SK-N-SH (cell line): ENCODE measurements around the gene PSMD1. TPM values are rescaled to one million over a fixed set of nuclear protein-coding genes. Genes with fewer than 3 reads are reported as not detected.

ENCODE experiments used
- CTCF ChIA-PET: fragments of 300-600, 350-600 bp; formaldehyde crosslinking; extraction: SDS; loops from one replicate; lab custom pipeline; 2021; lab: Yijun Ruan, JAX
- POLR2A ChIA-PET: fragments of 350-600 bp; sonication (Branson Sonifier 250); formaldehyde crosslinking; extraction: SDS; loops from one replicate; lab custom pipeline; 2020; ENCODE audit warnings: antibody characterized with exemption, inconsistent platforms; lab: Yijun Ruan, JAX
- DNase-seq: peaks from one replicate; pipeline ENCODE4 v3.0.0; 2012
- H2AFZ ChIP-seq: fragments of 200-600 bp; sonication (generic); 2 replicates; pipeline ENCODE4 v1.8.1; 2016; ENCODE audit warnings: antibody characterized with exemption, mild to moderate bottlenecking, low read depth
- H3F3A ChIP-seq: fragments of 200-600 bp; sonication (generic); replicated peaks from 2 replicates; pipeline ENCODE3; 2016; ENCODE audit warnings: antibody characterized with exemption, mild to moderate bottlenecking; ENCODE audit not compliant: insufficient read depth
- H3K27ac ChIP-seq, 2 experiments: fragments of 200-500 bp in 1 of 2; fragments of 200-600 bp in 1 of 2; sonication (Bioruptor generic) in 1 of 2; sonication (generic), shearing (Covaris generic) in 1 of 2; 2 replicates each; pipeline versions ENCODE4 v1.5.1 to v1.6.1; 2014 to 2016; ENCODE audit warnings: low read depth in 2 of 2, inconsistent platforms in 1 of 2, low read length in 1 of 2, mild to moderate bottlenecking in 1 of 2, mixed read lengths in 1 of 2
- H3K27me3 ChIP-seq: fragments of 200-600 bp; sonication (generic), shearing (Covaris generic); 2 replicates; pipeline ENCODE4 v1.6.1; 2016; ENCODE audit warnings: mixed run types; ENCODE audit not compliant: insufficient read depth
- H3K36me3 ChIP-seq, 2 experiments: fragments of 200-500 bp in 1 of 2; fragments of 200-600 bp in 1 of 2; sonication (Bioruptor generic) in 1 of 2; sonication (generic) in 1 of 2; replicated peaks in 1 of 2; 2 replicates each; pipeline versions ENCODE3 to v1.5.1; 2014 to 2016; ENCODE audit warnings: low read length in 1 of 2, mild to moderate bottlenecking in 1 of 2; ENCODE audit not compliant: insufficient read depth in 2 of 2, control insufficient read depth in 1 of 2
- H3K4me1 ChIP-seq, 2 experiments: fragments of 200-500 bp in 1 of 2; fragments of 200-600 bp in 1 of 2; sonication (Bioruptor generic) in 1 of 2; sonication (generic), shearing (Covaris generic) in 1 of 2; 2 replicates each; pipeline versions ENCODE4 v1.5.1 to v1.6.1; 2014 to 2016; ENCODE audit warnings: low read depth in 1 of 2, low read length in 1 of 2, mixed run types in 1 of 2; ENCODE audit not compliant: insufficient read depth in 2 of 2, control insufficient read depth in 1 of 2
- H3K4me2 ChIP-seq: fragments of 200-600 bp; sonication (generic), shearing (Covaris generic); 2 replicates; pipeline ENCODE4 v1.6.1; 2017; ENCODE audit warnings: mixed run types
- H3K4me3 ChIP-seq, 2 experiments: fragments of 200-500 bp in 1 of 2; fragments of 200-600 bp in 1 of 2; sonication (Bioruptor generic) in 1 of 2; sonication (generic), shearing (Covaris generic) in 1 of 2; 2 replicates each; pipeline versions ENCODE4 v1.5.1 to v1.8.1; 2014 to 2016; ENCODE audit warnings: low read depth in 2 of 2, inconsistent platforms in 1 of 2, low read length in 1 of 2, mild to moderate bottlenecking in 1 of 2, mixed read lengths in 1 of 2, moderate library complexity in 1 of 2
- H3K79me2 ChIP-seq: fragments of 200-600 bp; sonication (generic); 2 replicates; pipeline ENCODE4 v1.8.1; 2017; ENCODE audit warnings: mild to moderate bottlenecking; ENCODE audit not compliant: insufficient read depth
- H3K9ac ChIP-seq: fragments of 200-600 bp; sonication (generic); 2 replicates; pipeline ENCODE4 v1.6.1; 2017; ENCODE audit warnings: mixed run types
- H3K9me2 ChIP-seq: fragments of 200-600 bp; sonication (generic); 2 replicates; pipeline ENCODE4 v1.6.1; 2017; ENCODE audit warnings: mixed run types
- H3K9me3 ChIP-seq: fragments of 200-600 bp; sonication (generic); 2 replicates; pipeline ENCODE4 v1.6.1; 2017; ENCODE audit warnings: mixed run types, mild to moderate bottlenecking, moderate library complexity
- H4K20me1 ChIP-seq: fragments of 200-600 bp; sonication (generic); 2 replicates; pipeline ENCODE4 v1.6.1; 2017; ENCODE audit warnings: mild to moderate bottlenecking, mixed run types; ENCODE audit not compliant: insufficient read depth
- CHD2 ChIP-seq: fragments of 150-350 bp; IDR thresholded peaks from 2 replicates; pipeline ENCODE4 v1.6.1; 2018; ENCODE audit warnings: low read length; ENCODE audit not compliant: partially characterized antibody
- EP300 ChIP-seq, 2 experiments: IDR thresholded peaks; 2 replicates each; pipeline versions ENCODE4 v1.4.0 to v1.6.1; 2012; ENCODE audit warnings: borderline replicate concordance in 1 of 2, low read depth in 1 of 2, low read length in 1 of 2
- FOSL2 ChIP-seq: IDR thresholded peaks from 2 replicates; pipeline ENCODE4 v1.4.0; 2012; ENCODE audit warnings: low read depth, mild to moderate bottlenecking, moderate library complexity, borderline replicate concordance
- FOXM1 ChIP-seq: IDR thresholded peaks from 2 replicates; pipeline ENCODE4 v1.4.0; 2012; ENCODE audit warnings: low read depth, mild to moderate bottlenecking
- GATA2 ChIP-seq: sonication (generic); formaldehyde crosslinking; IDR thresholded peaks from 2 replicates; pipeline ENCODE4 v1.5.0; 2020; ENCODE audit warnings: mild to moderate bottlenecking, missing genetic modification reagents
- MXI1 ChIP-seq: IDR thresholded peaks from 2 replicates; pipeline ENCODE4 v1.6.1; 2012; ENCODE audit warnings: mild to moderate bottlenecking, low read depth, low read length, improper control_type of control experiment
- POLR2AphosphoS5 ChIP-seq: IDR thresholded peaks from 2 replicates; pipeline ENCODE4 v1.6.1; 2012; ENCODE audit warnings: low read depth, low read length
- RAD21 ChIP-seq: IDR thresholded peaks from 2 replicates; pipeline ENCODE4 v1.6.1; 2012; ENCODE audit warnings: mild to moderate bottlenecking, low read length
- RCOR1 ChIP-seq: fragments of 150-350 bp; IDR thresholded peaks from 2 replicates; pipeline ENCODE4 v1.6.1; 2017; ENCODE audit warnings: antibody characterized with exemption, low read length
- RFX5 ChIP-seq: IDR thresholded peaks from 2 replicates; pipeline ENCODE4 v1.6.1; 2012; ENCODE audit warnings: mild to moderate bottlenecking, improper control_type of control experiment, low read length
- RXRA ChIP-seq: IDR thresholded peaks from 2 replicates; pipeline ENCODE4 v1.4.0; 2012; ENCODE audit warnings: low read depth, mild to moderate bottlenecking, borderline replicate concordance
- TCF12 ChIP-seq: IDR thresholded peaks from 2 replicates; pipeline ENCODE4 v1.4.0; 2012
- TEAD4 ChIP-seq: IDR thresholded peaks from 2 replicates; pipeline ENCODE4 v1.4.0; 2012; ENCODE audit warnings: mild to moderate bottlenecking, borderline replicate concordance; ENCODE audit not compliant: insufficient read depth
- ZBTB33 ChIP-seq: IDR thresholded peaks from 2 replicates; pipeline ENCODE4 v1.4.0; 2012; ENCODE audit warnings: low read depth, borderline replicate concordance
- WGBS: methylation state at CpG from one replicate; pipeline ENCODE4 v1.1.6; 2017; ENCODE audit warnings: low lambda C conversion rate; 5-methylcytosine and 5-hydroxymethylcytosine counted together
- polyA plus RNA-seq, 3 experiments: library from polyadenylated mRNA; depleted of rRNA; stranded (reverse); fragments of >200 nt; gene quantifications; 2 replicates each; pipeline ENCODE4 v1.2.3, GENCODE V29; 2012
- TF ChIP-seq, protein P1 (sequence below): IDR thresholded peaks from 2 replicates; pipeline ENCODE4; 2012

PSMD1 gene
- polyA plus RNA-seq, 1 of the 3 experiments (the other 2 are of a cell fraction), result 92.3 TPM

DNA sequence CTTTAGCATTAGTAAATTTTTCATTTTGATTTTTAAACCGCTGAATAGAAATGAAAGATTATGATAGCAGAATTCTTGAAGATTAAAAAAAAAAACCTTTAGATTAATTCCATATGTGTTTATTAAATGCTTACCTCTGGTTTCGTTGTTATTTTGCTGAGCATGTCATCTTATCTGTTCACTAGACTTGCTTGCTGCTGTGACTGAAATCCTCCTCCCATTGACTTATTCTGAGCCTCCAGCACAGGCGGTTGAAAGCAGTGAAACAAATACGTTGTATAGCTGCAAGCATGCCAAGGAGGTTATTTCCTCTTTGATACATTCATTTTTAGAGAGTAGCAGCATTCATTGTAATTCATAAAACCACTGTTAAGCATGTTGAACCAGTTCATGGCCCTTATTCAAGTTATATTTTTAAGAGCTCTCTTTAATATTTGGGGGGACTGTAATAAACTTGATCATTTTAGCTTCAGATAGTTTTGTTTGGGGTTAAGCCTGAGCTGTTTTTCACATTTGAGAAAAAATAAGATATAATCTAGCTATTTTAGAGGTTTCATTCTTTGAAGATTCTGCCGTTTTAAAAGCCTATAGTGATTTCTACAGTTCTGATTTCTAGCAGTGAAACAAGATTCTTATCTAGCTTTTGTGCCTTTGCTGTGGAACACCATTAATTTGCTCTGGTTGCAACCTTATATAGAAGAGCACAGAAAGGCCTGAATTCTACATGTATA, 68.3 kb downstream of the PSMD1 start, which contains the start of gene HTR2B:
HTR2B (minus strand) TSS at position 205 of the 731 bp plus-strand sequence. CDS start 1,278 bp downstream, outside the sequence.
- WGBS, result 19% methylated on average over 5 of the region's 5 CpGs
- Histone ChIP-seq H3K4me1 (peaks cover 34 to 37% of the 10 kb centered on the region in 2 experiments; a peak in 3 of 4 replicates), H3K4me3 (peak within 1 kb of the TSS; percentile 12 to 42; a peak in 2 of 4 replicates), H3K27me3 (no peaks in the 10 kb centered on the region), H3K9me2 (no peaks in the 10 kb centered on the region), H3K4me2 (peak within 1 kb of the TSS; percentile 56), H3K79me2 (peaks cover 48% of the 10 kb centered on the region), H3K9ac (peak within 1 kb of the TSS; percentile 23; the same call in 1 of the 2 replicates), H4K20me1 (no peaks in the 10 kb centered on the region), H3K27ac (peak within 1 kb of the TSS; percentile 62 to 94), H3F3A (peaks cover 26% of the 10 kb centered on the region), H3K36me3 (peaks cover 0 to 7% of the 10 kb centered on the region in 2 experiments), H3K9me3 (no peaks in the 10 kb centered on the region), H2AFZ (no peak within 1 kb of the TSS)
- ChIA-PET CTCF (interaction anchor here (0.6 to 3.2 kb wide), 12 partner anchors 9 to 348 kb away, joined by 3 to 11 read pairs (median 4); no protein-coding TSS in a partner anchor), POLR2A (interaction anchor here (0.9 to 1.0 kb wide), 3 partner anchors 63 to 340 kb away, joined by 3 to 4 read pairs (median 3); partner anchors contain the start of gene NCL)
- TF ChIP-seq RXRA (no peak), RAD21 (peak; percentile 20; the same call in 1 of the 2 replicates), CHD2 (peak; percentile 33), TEAD4 (no peak), MXI1 (peak; percentile 72), RCOR1 (peak; percentile 55; the same call in 1 of the 2 replicates), FOXM1 (no peak), EP300 (IDR thresholded peaks at IDR 0.05; ENCODE audit: borderline replicate concordance in 1 of 2, low read depth in 1 of 2, low read length in 1 of 2) (peak in 1 of 2 experiments; percentile 51; a peak in 1 of 4 replicates), GATA2 (CRISPR knock-in tag) (peak; percentile 64), ZBTB33 (no peak), TCF12 (peak; percentile 34; the same call in 1 of the 2 replicates), POLR2AphosphoS5 (no peak)
- TF ChIP-seq, protein P1, sequence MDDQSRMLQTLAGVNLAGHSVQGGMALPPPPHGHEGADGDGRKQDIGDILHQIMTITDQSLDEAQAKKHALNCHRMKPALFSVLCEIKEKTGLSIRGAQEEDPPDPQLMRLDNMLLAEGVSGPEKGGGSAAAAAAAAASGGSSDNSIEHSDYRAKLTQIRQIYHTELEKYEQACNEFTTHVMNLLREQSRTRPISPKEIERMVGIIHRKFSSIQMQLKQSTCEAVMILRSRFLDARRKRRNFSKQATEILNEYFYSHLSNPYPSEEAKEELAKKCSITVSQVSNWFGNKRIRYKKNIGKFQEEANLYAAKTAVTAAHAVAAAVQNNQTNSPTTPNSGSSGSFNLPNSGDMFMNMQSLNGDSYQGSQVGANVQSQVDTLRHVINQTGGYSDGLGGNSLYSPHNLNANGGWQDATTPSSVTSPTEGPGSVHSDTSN, result no peak
- peak; percentile 62 for DNase-seq

- H4K20me1 ChIP-seq, result no peaks in the 10 kb centered on the region
- H3K27ac ChIP-seq, result no peak overlapping the region
- WGBS, result 91% methylated on average over 7 of the region's 7 CpGs
- POLR2A ChIA-PET, result no interaction called here
- peaks cover 33% of the 10 kb centered on the region for H3F3A ChIP-seq
- H3K79me2 ChIP-seq, result peaks cover 50% of the 10 kb centered on the region
- CTCF ChIA-PET, result interaction anchor here (0.7 to 3.2 kb wide), 8 partner anchors 8 to 66 kb away, joined by 3 to 11 read pairs (median 4); no protein-coding TSS in a partner anchor
- H3K4me1 ChIP-seq, result peaks cover 34 to 46% of the 10 kb centered on the region in 2 experiments
- no peak overlapping the region for H3K4me3 ChIP-seq
- H2AFZ ChIP-seq, result no peak overlapping the region
- H3K4me2 ChIP-seq, result no peak overlapping the region
- H3K9me2 ChIP-seq, result no peaks in the 10 kb centered on the region
- DNase-seq, result no peak
- TF ChIP-seq RFX5 (no peak), FOSL2 (no peak)
- H3K9ac ChIP-seq, result no peak overlapping the region
- H3K9me3 ChIP-seq, result no peaks in the 10 kb centered on the region
- no peaks in the 10 kb centered on the region for H3K36me3 ChIP-seq
- H3K27me3 ChIP-seq, result no peaks in the 10 kb centered on the region
These were observed 69.5 kb downstream of the PSMD1 start for GRCh38 chr2:231126123-231126522.
